ENCODE data around the gene CCDC92. TPM values are rescaled to one million over a fixed set of nuclear protein-coding genes. Genes with fewer than 3 reads are reported as not detected.

The CCDC92 gene
- polyA plus RNA-seq, 4 donors: 48.4 to 50.2 (median 49.3) TPM

DNA sequence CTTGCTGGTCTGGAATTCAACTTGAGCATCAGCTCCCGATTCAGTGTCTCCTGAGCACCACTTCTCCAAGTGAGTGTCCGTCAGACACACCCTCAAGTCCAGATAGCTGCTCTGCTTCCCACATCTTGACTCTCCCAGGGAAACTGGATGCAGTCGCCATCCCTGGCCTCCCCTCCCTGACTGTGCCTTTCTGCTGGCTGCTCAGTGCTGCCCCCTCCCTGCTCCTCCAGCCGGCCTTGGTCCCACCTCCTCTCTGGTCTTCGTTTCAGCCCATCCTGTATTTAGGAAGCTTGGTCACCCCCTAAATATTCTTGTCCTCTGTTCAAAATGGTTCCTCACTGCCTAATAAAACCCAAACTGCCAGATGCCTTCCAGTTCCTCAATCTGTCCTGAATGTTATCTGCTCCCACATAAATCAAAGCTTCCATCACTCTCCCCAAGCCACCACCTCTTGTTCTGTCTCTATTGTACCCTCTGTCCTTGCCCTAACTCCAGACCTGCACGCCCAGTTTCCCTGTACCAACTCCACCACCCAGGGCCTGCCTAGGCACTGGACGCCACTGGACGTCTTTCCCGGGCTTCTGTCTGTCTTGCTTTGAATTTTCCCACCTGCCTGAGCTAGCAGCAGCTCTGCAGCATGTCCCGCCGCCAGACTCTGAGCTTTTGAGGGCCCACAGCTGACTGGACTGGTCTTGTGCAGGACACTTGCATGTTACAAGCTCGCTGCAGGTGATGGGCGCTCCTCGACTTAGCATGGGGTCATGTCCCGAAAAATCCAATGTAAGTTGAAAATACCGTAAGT, 33.8 kb downstream of the CCDC92 start:
- no peak for DNase-seq (ENCODE audit: low read depth in 4 of 4, low spot score in 3 of 4)

GRCh38 chr12:123937707-123938591, 34.7 kb downstream of the CCDC92 start:
- no peak for DNase-seq (ENCODE audit: low read depth in 4 of 4, low spot score in 3 of 4)

GRCh38 chr12:123936956-123937706, 35.5 kb downstream of the CCDC92 start:
- no peak for DNase-seq (ENCODE audit: low read depth in 4 of 4, low spot score in 3 of 4)

GRCh38 chr12:123936471-123936870, 36.2 kb downstream of the CCDC92 start:
- no peak for DNase-seq (ENCODE audit: low read depth in 4 of 4, low spot score in 3 of 4)

DNA sequence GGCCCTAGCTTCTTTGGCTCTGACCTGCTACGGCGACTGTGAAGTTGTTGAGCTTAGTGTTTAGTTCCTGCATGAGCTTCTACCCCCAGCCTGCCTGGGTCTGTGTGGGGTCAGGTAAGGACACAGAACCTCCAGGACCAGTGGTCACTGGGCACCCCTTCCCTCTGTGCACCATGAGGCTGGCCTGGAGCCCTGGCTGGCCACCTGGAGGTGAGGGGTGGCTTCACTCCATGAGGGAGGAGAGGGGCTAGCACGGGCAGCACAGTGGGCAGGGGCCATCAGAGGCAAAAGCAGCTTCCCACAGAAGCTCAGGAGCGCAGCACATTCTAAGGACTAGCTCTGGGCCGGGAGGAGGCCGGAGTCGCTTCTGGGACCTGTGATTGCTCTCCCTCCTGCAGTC, 36.7 kb downstream of the CCDC92 start:
- no peak for DNase-seq (ENCODE audit: low read depth in 4 of 4, low spot score in 3 of 4)

DNA sequence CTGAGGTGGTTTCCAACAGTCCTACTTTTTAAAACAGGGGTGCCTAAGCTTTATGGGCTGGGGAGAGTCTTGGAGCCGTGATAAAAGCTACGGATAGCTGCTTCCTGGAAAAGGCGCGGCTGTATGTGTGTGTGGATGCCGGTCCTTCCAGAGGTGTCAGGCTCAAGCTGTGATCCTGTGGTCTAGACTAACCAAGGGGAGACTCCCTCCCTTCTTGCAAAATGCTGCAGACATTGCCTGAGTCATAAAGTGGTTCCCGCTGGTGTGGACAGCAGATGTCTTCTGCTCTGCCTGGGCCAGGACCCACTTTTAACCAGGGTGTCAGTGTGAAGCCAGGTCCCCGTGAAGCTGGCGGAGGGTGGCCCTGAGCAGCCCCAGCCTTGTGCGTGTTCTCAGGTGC, 37.8 kb downstream of the CCDC92 start:
- DNase-seq (ENCODE audit: low read depth in 4 of 4, low spot score in 3 of 4): no peak

DNA sequence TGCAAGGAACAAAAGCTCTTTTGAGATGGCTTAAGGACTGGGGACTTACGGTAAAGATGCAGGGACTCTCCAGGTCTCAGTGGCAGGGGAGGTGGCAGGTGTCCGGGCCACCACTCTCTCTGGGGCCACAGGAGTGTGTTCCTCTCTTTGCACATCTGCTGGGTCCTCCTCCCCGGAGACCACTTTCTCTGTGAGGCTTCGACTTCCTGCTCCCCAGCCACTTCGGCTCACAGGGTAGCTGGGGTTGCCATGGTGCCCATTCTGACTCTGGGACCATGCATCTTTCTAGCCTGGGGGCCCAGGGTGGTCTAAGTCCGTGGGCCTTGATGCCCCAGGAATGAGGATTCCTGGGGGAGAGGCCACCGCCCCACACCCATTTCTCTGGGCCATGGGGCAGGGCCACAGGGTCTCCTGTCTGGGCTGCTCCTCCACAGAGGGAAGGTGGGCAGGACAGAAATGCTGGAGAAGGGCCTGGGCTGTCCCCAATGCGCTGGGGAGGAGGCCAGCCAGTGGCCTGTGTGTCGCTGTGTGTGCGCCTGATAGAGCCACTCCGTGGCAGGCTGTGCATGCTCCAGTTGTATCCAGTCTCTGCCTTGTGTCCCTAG, 38.5 kb downstream of the CCDC92 start:
- DNase-seq (ENCODE audit: low read depth in 4 of 4, low spot score in 3 of 4): no peak

- no peak for DNase-seq (ENCODE audit: low read depth in 4 of 4, low spot score in 3 of 4)
These were observed 39.4 kb downstream of the CCDC92 start for GRCh38 chr12:123933214-123933613.

- no peak for DNase-seq (ENCODE audit: low read depth in 4 of 4, low spot score in 3 of 4)
These were observed 40.8 kb downstream of the CCDC92 start for GRCh38 chr12:123931686-123932321.

- no peak for DNase-seq (ENCODE audit: low read depth in 4 of 4, low spot score in 3 of 4)
These were observed 42.6 kb downstream of the CCDC92 start for GRCh38 chr12:123929946-123930583.

- no peak for DNase-seq (ENCODE audit: low read depth in 4 of 4, low spot score in 3 of 4)
These were observed 43.7 kb downstream of the CCDC92 start for GRCh38 chr12:123928897-123929296.

DNA sequence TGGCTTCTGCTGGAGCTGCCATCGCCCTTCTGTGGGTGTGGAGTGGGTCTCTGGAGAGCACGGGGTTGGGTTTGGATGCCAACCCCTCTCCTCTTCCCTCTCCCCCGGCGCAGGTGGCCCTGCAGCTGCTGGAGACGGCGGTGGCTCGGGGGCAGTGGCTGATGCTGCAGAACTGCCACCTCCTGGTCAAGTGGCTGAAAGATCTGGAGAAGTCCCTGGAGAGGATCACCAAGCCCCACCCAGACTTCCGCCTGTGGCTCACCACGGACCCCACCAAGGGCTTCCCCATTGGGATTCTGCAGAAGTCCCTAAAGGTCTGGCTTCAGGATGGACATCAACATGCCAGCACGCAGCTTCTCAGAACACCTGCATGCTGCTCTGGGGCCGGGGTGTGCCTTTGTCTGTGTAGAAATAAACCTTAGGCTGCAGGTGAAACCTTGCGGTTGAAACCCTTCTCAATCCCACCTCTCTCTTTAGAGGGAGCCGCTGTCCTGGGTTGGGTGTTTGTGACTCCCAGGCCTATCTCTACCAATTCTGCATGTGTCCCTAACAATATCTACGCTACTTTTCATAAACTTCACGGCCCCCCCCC, 44.3 kb downstream of the CCDC92 start:
- no peak for DNase-seq (ENCODE audit: low read depth in 4 of 4, low spot score in 3 of 4)

GRCh38 chr12:123924539-123924938, 48.1 kb downstream of the CCDC92 start:
- no peak for DNase-seq (ENCODE audit: low read depth in 4 of 4, low spot score in 3 of 4)

- no peak for DNase-seq (ENCODE audit: low read depth in 4 of 4, low spot score in 3 of 4)
These were observed 48.7 kb downstream of the CCDC92 start for GRCh38 chr12:123923927-123924326.

GRCh38 chr12:123923038-123923437, 49.6 kb downstream of the CCDC92 start:
- no peak for DNase-seq (ENCODE audit: low read depth in 4 of 4, low spot score in 3 of 4)

DNA sequence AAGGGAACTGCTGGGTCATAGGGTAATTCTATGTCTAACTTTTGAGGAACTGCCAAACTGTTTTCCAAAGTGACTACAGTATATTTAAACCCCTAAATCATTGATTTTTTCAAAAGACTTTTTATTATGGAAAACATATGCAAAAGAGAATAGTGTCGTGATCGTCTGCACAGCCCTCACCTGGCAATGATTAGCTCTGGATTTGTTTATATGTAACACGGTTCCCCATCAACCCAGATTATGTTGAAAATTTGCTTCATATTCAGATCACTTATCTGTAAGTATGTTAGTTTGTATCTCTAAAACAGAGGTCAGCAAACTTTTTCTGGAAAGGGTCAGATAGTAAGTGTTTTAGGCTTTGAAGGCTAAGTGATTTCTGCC, 52.7 kb downstream of the CCDC92 start:
- DNase-seq (ENCODE audit: low read depth in 4 of 4, low spot score in 3 of 4): no peak

GRCh38 chr12:123917337-123917850, 55.2 kb downstream of the CCDC92 start:
- no peak for DNase-seq (ENCODE audit: low read depth in 4 of 4, low spot score in 3 of 4)

DNA sequence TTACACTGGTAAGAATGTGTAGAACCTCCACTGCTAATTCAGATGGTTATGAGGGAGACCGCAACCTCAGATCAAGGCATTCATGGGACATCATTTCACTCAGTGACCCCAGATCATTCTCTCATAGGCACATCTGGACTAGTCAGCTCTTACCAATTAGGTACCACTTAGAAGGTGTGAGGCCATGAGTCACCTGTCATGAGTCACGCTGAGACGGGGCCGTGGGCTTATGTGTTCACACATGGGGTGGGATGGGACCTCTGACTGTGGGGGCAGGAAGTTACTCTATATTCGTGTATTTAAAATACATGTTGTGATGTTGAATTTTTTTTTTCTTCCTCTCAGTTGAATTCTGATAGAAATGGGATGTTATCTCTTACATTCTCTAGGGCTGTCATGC, 55.9 kb downstream of the CCDC92 start:
- no peak for DNase-seq (ENCODE audit: low read depth in 4 of 4, low spot score in 3 of 4)

DNA sequence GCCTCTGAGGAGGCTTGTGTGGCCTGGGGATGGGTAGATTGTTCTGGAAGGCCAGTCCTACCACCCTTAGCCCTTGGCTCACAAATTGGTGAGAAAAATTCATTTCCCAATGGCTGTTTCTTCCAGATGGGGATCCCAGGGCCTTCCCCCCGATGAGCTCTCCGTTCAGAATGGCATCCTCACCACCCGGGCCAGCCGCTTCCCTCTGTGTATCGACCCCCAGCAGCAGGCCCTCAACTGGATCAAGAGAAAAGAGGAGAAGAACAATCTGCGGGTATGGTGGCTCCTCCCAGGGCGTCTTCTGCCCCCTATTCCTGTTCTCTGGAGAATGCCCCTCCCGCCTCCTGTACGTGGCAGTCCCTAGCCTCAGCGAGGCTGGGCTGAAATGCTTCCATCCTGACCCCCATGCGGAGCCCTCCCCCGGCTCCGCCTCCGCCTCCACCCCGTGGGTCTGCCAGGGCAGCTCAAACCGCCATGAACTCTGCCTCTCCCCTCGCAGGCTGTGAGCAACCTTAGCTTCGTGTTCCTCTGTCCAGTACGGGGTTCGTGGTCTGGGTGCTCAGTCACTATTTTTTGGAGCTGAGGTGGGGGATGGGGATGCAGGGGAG, 57.8 kb downstream of the CCDC92 start:
- no peak for DNase-seq (ENCODE audit: low read depth in 4 of 4, low spot score in 3 of 4)
